Measurements from ENCODE around the gene TCF3. TPM values are rescaled to one million over a fixed set of nuclear protein-coding genes. Genes with fewer than 3 reads are reported as not detected.

Gene TCF3
- total RNA-seq, 8 experiments from 2014 or later: 25.2 to 106 (median 44.9) TPM

GRCh38 chr19:1584500-1585242 lies 67.7 kb downstream of the TCF3 start:
- H3K4me1 ChIP-seq (replicated peaks in 1 of 2): no peaks in the 10 kb centered on the region
- 90 to 97% (median 94%) methylated on average over 2 to 10 of the region's 87 CpGs; no CpG with 5 or more reads in 7 of the 10 experiments for WGBS, 10 experiments
- no peak overlapping the region for H3K4me3 ChIP-seq
- ATAC-seq (replicated peaks in 6 of 8): peak in 3 of 8 experiments; percentile 17 to 33 (median 29)
- no peak overlapping the region for H3K27ac ChIP-seq
- in situ Hi-C loops (cut with MboI; ENCODE audit: low pct_unique_long_range_greater_than_20kb in 2 of 9, low sequenced_read_pairs in 9 of 9, unreplicated experiment in 9 of 9): no loop called here

GRCh38 chr19:1582201-1582600 lies 70.2 kb downstream of the TCF3 start:
- Histone ChIP-seq H3K4me1 (replicated peaks in 1 of 2) (no peaks in the 10 kb centered on the region), H3K27ac (no peak overlapping the region), H3K4me3 (no peak overlapping the region)
- in situ Hi-C loops (cut with MboI; ENCODE audit: low pct_unique_long_range_greater_than_20kb in 2 of 9, low sequenced_read_pairs in 9 of 9, unreplicated experiment in 9 of 9): no loop called here
- whole genome bisulfite sequencing, 10 experiments: 50 to 100% (median 100%) methylated on average over 1 to 2 of the region's 9 CpGs; no CpG with 5 or more reads in 5 of the 10 experiments
- no peak for ATAC-seq (replicated peaks in 6 of 8)

DNA sequence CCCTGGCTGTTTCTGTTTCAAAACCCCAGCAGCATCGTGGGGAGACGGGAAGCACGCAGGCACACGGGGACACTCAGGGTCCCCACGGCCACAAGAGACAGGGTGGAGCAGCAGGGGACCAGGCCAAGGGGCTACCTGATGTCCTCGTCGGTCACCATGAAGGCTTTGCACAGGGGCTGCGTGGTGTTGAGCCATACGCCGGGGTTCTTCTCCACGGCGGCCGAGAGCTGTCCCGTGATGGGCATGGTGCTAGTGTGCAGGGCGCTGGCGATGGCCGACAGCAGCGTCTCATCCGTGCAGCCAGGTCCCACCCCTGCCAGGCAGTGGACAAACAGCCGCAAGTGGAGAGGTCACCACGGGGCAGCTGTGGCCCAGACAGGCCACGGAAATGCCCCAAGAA lies 71.5 kb downstream of the TCF3 start:
- 92 to 100% (median 98%) methylated on average over 1 to 11 of the region's 22 CpGs; no CpG with 5 or more reads in 7 of the 10 experiments for WGBS, 10 experiments
- no peak for ATAC-seq (replicated peaks in 6 of 8)
- Histone ChIP-seq H3K27ac (no peak overlapping the region), H3K4me3 (no peak overlapping the region), H3K4me1 (replicated peaks in 1 of 2) (no peaks in the 10 kb centered on the region)
- in situ Hi-C loops (cut with MboI; ENCODE audit: low pct_unique_long_range_greater_than_20kb in 2 of 9, low sequenced_read_pairs in 9 of 9, unreplicated experiment in 9 of 9): no loop called here

DNA sequence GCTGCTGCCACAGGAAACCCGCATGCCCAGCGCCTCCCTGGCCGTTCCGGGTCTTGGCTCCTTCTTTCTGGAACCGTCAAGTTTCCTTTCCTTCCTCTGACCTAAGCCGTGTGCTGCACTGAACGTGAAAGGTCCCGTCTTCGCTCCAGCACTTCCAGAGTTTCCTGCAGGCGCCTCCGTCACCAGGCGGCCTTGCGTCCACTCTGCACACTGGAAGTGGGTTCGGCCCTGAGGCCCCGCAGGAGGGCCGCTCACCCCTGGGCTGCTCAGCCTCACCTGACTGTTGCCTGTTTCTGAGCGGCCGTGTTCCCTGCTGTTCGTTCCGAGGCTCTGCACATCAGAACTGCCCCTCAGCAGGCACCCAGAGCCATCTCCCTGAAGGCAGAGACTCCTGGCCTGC lies 72.0 kb downstream of the TCF3 start:
- in situ Hi-C loops (cut with MboI; ENCODE audit: low pct_unique_long_range_greater_than_20kb in 2 of 9, low sequenced_read_pairs in 9 of 9, unreplicated experiment in 9 of 9): no loop called here
- ATAC-seq (replicated peaks in 6 of 8): no peak
- no peak overlapping the region for H3K27ac ChIP-seq
- no peak overlapping the region for H3K4me3 ChIP-seq
- WGBS, 10 experiments: 80 to 100% (median 96%) methylated on average over 1 to 11 of the region's 20 CpGs; no CpG with 5 or more reads in 4 of the 10 experiments
- H3K4me1 ChIP-seq (replicated peaks in 1 of 2): no peaks in the 10 kb centered on the region

- no peak for ATAC-seq (replicated peaks in 6 of 8)
- in situ Hi-C loops (cut with MboI; ENCODE audit: low pct_unique_long_range_greater_than_20kb in 2 of 9, low sequenced_read_pairs in 9 of 9, unreplicated experiment in 9 of 9): no loop called here
- H3K4me1 ChIP-seq (replicated peaks in 1 of 2): no peaks in the 10 kb centered on the region
- 83 to 100% (median 93%) methylated on average over 1 to 9 of the region's 20 CpGs; no CpG with 5 or more reads in 4 of the 10 experiments for WGBS, 10 experiments
- H3K27ac ChIP-seq: no peak overlapping the region
- no peak overlapping the region for H3K4me3 ChIP-seq
Measured at GRCh38 chr19:1579222-1579621, 73.2 kb downstream of the TCF3 start.

DNA sequence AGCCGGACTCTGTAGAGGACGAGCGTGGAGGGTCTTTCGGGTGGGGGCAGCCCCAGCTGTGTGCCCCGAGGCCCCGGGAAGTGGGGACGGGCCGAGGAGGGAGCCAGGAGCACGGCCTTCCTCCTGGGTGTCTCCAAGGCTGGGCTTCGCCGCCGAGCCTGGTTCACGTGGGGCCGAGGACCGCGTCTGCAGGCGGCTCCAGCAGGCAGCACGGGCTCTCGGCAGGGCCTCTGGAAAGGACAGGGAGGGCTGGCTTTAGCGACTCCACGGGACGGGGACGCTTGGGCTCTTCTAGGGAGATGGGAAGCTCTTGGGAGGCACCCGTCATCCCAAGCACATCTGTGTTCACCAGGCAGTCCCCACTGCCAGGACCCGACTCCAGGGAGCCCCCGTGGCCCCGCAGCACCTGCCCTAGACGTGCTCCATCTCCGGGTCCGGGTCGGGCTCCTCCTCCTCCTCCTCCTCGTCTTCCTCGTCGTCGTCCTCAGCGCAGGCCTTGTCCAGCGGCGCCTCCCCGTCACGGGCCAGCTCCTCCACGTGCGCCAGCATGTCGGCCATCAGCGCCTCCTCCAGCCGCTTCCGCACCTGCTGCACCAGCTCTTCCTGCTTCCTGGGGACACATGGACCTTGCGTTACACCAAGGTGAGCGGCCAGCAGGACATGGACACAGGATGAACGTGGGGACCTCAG lies 74.3 kb downstream of the TCF3 start:
- no peak overlapping the region for H3K27ac ChIP-seq
- in situ Hi-C loops (cut with MboI; ENCODE audit: low pct_unique_long_range_greater_than_20kb in 2 of 9, low sequenced_read_pairs in 9 of 9, unreplicated experiment in 9 of 9): no loop called here
- no peak overlapping the region for H3K4me3 ChIP-seq
- no peaks in the 10 kb centered on the region for H3K4me1 ChIP-seq (replicated peaks in 1 of 2)
- WGBS, 10 experiments: 73 to 100% (median 86%) methylated on average over 1 to 20 of the region's 49 CpGs; no CpG with 5 or more reads in 6 of the 10 experiments
- peak in 4 of 8 experiments; percentile 5 to 17 (median 8) for ATAC-seq (replicated peaks in 6 of 8)

DNA sequence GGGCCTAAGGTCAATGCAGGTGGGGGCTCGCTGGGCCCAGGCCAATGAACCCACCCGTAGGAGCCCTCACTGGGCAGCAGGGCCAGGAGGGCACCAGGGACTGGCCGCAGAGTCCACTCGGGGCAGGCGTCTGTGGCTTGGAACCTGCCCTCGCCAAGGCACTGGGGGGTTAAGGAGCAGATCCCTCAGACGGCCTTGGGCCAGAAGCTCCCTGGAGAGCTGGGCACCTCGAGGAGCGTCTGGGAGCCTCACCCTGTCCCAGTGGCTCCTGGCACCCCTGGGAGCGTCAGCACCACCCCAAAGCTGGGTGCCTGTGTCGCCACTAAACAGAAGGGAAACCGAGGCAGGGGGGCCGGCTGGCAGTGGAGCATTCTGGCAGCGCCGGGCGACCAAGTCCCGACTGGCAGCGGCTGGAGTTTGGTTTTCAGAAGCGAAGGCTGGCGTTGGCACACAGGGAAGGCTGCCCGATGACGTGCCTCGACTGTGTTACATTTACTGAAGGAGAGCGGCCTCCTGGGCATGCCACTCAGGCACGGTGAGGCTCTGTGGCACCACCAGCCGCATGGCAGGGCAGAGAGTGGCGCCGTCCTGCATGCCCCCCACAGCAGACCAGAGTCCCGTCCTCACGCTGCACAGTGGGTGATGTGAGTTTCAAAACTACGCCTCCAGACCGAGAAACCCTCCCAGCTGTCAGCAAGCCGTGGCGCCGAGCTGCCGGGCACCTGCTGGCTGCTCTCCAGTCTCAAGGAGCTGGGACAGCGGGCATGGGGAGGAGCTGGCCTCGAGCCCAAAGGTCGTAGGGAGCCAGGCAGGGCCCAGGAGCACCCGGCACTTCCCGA lies 75.1 kb downstream of the TCF3 start:
- 60 to 91% (median 84%) methylated on average over 1 to 15 of the region's 41 CpGs; no CpG with 5 or more reads in 5 of the 10 experiments for WGBS, 10 experiments
- H3K4me3 ChIP-seq: no peak overlapping the region
- H3K27ac ChIP-seq: no peak overlapping the region
- no peaks in the 10 kb centered on the region for H3K4me1 ChIP-seq (replicated peaks in 1 of 2)
- in situ Hi-C loops (cut with MboI; ENCODE audit: low pct_unique_long_range_greater_than_20kb in 2 of 9, low sequenced_read_pairs in 9 of 9, unreplicated experiment in 9 of 9): no loop called here
- ATAC-seq (replicated peaks in 6 of 8): peak in 5 of 8 experiments; percentile 5 to 20 (median 6)

DNA sequence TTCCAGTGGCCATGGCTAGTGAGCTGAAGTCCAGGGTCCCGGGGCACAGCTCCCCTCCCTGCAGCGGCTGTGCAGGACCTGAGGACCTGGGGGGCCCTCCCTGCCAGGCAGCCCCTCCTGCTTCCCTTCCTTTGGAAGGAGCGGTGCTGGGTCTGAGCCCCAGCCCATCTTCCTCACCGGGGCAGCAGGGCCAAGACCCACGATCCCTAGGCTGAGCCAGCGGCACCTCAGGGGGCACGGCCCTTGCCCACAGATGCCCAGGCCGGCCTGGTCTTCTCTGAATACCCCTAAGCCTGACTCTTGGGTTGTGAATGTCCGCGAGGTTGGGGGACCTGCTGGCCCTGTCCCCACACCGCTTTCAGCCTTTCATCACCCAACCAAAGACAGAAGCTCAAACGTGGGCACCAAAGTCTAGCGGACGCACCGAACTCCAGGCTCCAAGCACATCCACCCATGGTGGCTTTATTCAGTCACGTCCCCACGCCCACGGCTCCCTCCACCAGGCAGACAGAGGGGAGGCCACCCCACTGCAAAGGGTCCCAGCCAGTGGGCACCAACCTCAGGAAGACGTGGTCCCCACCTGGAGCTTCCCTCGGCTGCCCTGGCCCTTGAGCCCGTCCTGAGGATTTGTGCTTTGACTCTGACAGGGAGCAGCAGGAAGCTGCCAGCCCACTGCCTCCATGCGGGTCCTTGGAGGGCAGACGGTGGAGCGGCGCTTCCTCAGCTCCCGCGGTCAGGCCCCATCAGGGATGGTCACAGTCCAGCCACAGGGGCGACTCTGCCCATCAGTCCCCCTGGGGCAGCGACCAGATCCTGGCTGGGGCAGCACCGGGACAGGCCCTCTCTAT lies 75.9 kb downstream of the TCF3 start:
- peak in 2 of 8 experiments; percentile 10 to 15 for ATAC-seq (replicated peaks in 6 of 8)
- Histone ChIP-seq H3K27ac (peak overlapping the region in 1 of 2 donors; percentile 23), H3K4me3 (no peak overlapping the region), H3K4me1 (replicated peaks in 1 of 2) (no peaks in the 10 kb centered on the region)
- in situ Hi-C loops (cut with MboI; ENCODE audit: low pct_unique_long_range_greater_than_20kb in 2 of 9, low sequenced_read_pairs in 9 of 9, unreplicated experiment in 9 of 9): no loop called here
- 80 to 100% (median 92%) methylated on average over 2 to 11 of the region's 30 CpGs; no CpG with 5 or more reads in 6 of the 10 experiments for WGBS, 10 experiments

- no peaks in the 10 kb centered on the region for H3K4me1 ChIP-seq (replicated peaks in 1 of 2)
- 58 to 100% (median 90%) methylated on average over 1 to 8 of the region's 22 CpGs; no CpG with 5 or more reads in 1 of the 10 experiments for whole genome bisulfite sequencing, 10 experiments
- H3K27ac ChIP-seq: peak overlapping the region in 1 of 2 donors; percentile 23
- peak in 4 of 8 experiments; percentile 6 to 10 (median 8) for ATAC-seq (replicated peaks in 6 of 8)
- in situ Hi-C loops (cut with MboI; ENCODE audit: low pct_unique_long_range_greater_than_20kb in 2 of 9, low sequenced_read_pairs in 9 of 9, unreplicated experiment in 9 of 9): no loop called here
- H3K4me3 ChIP-seq: no peak overlapping the region
Measured at GRCh38 chr19:1575323-1576241, 76.8 kb downstream of the TCF3 start.

- in situ Hi-C loops (cut with MboI; ENCODE audit: low pct_unique_long_range_greater_than_20kb in 2 of 9, low sequenced_read_pairs in 9 of 9, unreplicated experiment in 9 of 9): no loop called here
- no peak for ATAC-seq (replicated peaks in 6 of 8)
- H3K4me1 ChIP-seq (replicated peaks in 1 of 2): no peaks in the 10 kb centered on the region
- H3K27ac ChIP-seq: peak overlapping the region in 1 of 2 donors; percentile 55
- 87 to 100% (median 94%) methylated on average over 2 to 7 of the region's 34 CpGs; no CpG with 5 or more reads in 5 of the 10 experiments for WGBS, 10 experiments
- no peak overlapping the region for H3K4me3 ChIP-seq
Measured at GRCh38 chr19:1574354-1575136, 77.9 kb downstream of the TCF3 start.

DNA sequence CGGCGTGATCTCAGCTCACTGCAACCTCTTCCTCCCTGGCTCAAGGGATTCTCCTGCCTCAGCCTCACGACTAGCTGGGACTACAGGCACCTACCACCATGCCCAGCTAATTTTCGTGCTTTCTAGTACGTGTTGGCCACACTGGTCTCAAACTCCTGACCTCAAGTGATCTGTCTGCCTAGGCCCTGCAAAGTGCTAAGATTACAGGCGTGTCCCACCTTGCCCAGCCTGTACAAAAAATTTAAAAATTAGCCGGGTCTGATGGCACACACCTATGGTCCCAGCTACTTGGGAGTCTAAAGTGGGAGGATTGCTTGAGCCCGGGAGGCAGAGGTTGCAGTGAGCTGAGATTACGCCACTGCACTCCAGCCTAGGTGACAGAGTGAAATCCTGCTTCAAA lies 79.6 kb downstream of the TCF3 start:
- ATAC-seq (replicated peaks in 6 of 8): no peak
- peaks cover 0 to 4% of the 10 kb centered on the region in 2 donors for H3K4me1 ChIP-seq (replicated peaks in 1 of 2)
- in situ Hi-C loops (cut with MboI; ENCODE audit: low pct_unique_long_range_greater_than_20kb in 2 of 9, low sequenced_read_pairs in 9 of 9, unreplicated experiment in 9 of 9): no loop called here
- no peak overlapping the region for H3K27ac ChIP-seq
- H3K4me3 ChIP-seq: no peak overlapping the region
- 66 to 100% (median 87%) methylated on average over 1 to 6 of the region's 9 CpGs; no CpG with 5 or more reads in 4 of the 10 experiments for WGBS, 10 experiments
